Vein endothelial cell (primary cell): Measurements from ENCODE around the gene MFRP. TPM values are rescaled to one million over a fixed set of nuclear protein-coding genes. Genes with fewer than 3 reads are reported as not detected.

Experiments
- small RNA-seq: library from RNA; depleted of rRNA; stranded (forward); fragments of <200 nt; gene quantifications from one replicate; pipeline ENCODE3, GENCODE V24; 2012
- total RNA-seq: library from RNA; depleted of rRNA; stranded (reverse); fragments of >200 nt; gene quantifications from 2 replicates; pipeline ENCODE4 v1.2.3, GENCODE V29; 2012

The MFRP gene
- total RNA-seq, result under 0.01 TPM in 2 replicates

DNA sequence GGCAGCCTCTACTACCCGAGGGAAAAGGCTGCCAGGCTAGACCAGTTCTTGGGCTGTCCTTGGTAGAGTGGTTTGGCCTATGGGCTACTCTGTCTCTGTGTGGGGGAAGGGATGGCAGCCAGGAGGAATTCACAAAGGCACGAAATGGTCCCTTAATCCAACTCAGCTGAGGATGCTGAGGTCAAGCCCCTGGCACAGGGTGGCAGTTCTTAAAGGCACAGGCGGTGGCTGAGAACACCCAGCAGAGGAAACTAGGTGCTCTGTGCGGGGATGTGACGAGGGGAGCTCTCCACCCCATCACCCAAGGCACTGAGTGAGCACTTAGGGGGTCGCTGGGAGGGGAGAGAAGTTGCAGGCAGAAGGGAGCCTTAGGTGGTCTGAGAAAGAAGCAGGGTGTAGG, at the start of gene MFRP:
MFRP (minus strand) TSS at position 101 of the 400 bp plus-strand sequence. CDS start 192 bp downstream, outside the sequence.

GRCh38 chr11:119381181-119381988, 34.9 kb upstream of the MFRP start, which contains the start of gene USP2:
USP2 (minus strand) TSS chr11:119381690; CDS start chr11:119373480, 8,210 bp downstream.

DNA sequence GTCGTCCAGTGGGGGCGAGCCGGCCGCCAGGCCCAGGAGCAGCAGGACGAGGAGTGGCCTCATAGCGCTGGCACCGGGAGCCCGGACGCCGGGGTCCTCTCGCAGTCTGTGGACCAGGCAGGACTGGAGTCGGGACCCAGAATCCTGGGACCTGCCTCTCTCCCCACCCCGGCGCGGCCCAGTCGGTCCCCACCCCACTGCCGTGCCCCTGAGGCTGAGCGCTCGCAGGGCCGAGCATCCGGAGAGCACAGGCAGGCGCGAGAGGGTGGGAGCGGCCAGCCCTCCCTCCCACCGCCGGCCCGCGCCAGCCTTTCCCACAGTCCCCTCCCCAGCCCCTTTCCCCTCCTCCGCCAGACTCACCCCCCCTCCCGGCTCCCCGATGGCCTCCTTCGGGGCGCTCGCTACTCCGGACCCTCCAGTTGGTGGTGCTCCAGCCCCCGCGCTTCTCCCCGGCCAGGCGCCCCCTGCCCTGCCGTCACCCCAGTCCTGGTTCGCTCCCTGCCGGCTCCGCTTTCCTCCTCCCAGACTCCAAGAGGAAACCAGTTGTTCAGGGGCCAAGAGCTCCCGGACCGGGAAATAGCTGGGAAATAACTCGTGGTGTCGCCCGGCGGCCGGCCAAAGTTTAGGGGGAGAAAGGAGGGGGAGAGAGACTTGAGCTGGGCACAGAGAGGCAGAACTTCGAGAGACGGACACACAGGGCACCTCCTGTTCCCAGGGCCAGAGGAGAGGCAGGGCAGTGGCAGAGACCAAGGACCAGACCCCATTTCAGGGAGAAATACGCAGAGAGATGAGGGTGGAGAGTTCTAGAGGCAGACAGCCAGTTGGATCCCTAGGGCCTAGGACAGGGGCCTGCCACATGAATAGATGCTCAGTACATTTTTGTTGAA, 5.9 kb downstream of the MFRP start, which contains the start of gene C1QTNF5:
C1QTNF5 (minus strand) TSS at position 549 of the 887 bp plus-strand sequence; CDS start at position 63, 486 bp downstream.

GRCh38 chr11:119334174-119334930, 12.2 kb downstream of the MFRP start, which contains the start of gene RNF26:
RNF26 (plus strand) TSS chr11:119334527; CDS start chr11:119335123, 596 bp downstream.

GRCh38 chr11:119316729-119317591, 29.5 kb downstream of the MFRP start, which contains the start of gene MCAM:
MCAM (minus strand) TSS chr11:119317130; CDS start chr11:119317101, 29 bp downstream.

Small RNA genes within 50 kb of the gene (small RNA-seq; reads per million reads assigned to genes)
- gene RF01225, result not detected
- not detected for gene RNU6-262P

Other genes with a start within 250 kb of the MFRP start
- 27.2 and 34.9 TPM in 2 replicates for gene DPAGT1, start 244.9 kb downstream of the MFRP start, total RNA-seq
- gene C2CD2L, start 239.4 kb downstream of the MFRP start, total RNA-seq, result 4.6 and 6.2 TPM in 2 replicates
- gene HINFP, start 225.1 kb downstream of the MFRP start, total RNA-seq, result 24.4 and 24.5 TPM in 2 replicates
- gene ABCG4, start 197.7 kb downstream of the MFRP start, total RNA-seq, result 0.33 and 1.1 TPM in 2 replicates
- gene NLRX1, start 178.0 kb downstream of the MFRP start, total RNA-seq, result 17.5 and 22.5 TPM in 2 replicates
- gene NHERF4, start 161.2 kb downstream of the MFRP start, total RNA-seq, result not detected in 2 replicates
- gene CBL, start 140.4 kb downstream of the MFRP start, total RNA-seq, result 23.2 and 33.1 TPM in 2 replicates
- gene MCAM, start 29.6 kb downstream of the MFRP start, total RNA-seq, result 1,416 and 4,821 TPM in 2 replicates
- 6.4 and 7.2 TPM in 2 replicates for gene RNF26, start 12.2 kb downstream of the MFRP start, total RNA-seq
- gene C1QTNF5, start 5.8 kb downstream of the MFRP start, total RNA-seq, result 79.7 and 111 TPM in 2 replicates
- 0.29 TPM in 1 of 2 replicates, not detected in the other for gene USP2, start 35.0 kb upstream of the MFRP start, total RNA-seq
- gene THY1, start 76.5 kb upstream of the MFRP start, total RNA-seq, result 0.65 and 3.9 TPM in 2 replicates